ENCODE measurements around the gene GNG10.

Gene GNG10

GRCh38 chr9:111646417-111646816, 15.0 kb upstream of the GNG10 start:
- no peak for TF ChIP-seq CTCF (IDR thresholded peaks at IDR 0.05; ENCODE audit: extremely low read depth, insufficient read depth, missing control alignments)

GRCh38 chr9:111648066-111648465, 13.3 kb upstream of the GNG10 start:
- no peak for DNase-seq (ENCODE audit: low spot score)
- in situ Hi-C loops (cut with MboI; ENCODE audit: low pct_unique_long_range_greater_than_20kb, low sequenced_read_pairs, unreplicated experiment): no loop called here
- no peak for TF ChIP-seq CTCF (IDR thresholded peaks at IDR 0.05; ENCODE audit: extremely low read depth, insufficient read depth, missing control alignments)

More at GRCh38 chr9:111646417-111646816, 15.0 kb upstream of the GNG10 start:
- in situ Hi-C loops (cut with MboI; ENCODE audit: low pct_unique_long_range_greater_than_20kb, low sequenced_read_pairs, unreplicated experiment): no loop called here
- DNase-seq (ENCODE audit: low spot score): no peak

- in situ Hi-C loops (cut with MboI; ENCODE audit: low pct_unique_long_range_greater_than_20kb, low sequenced_read_pairs, unreplicated experiment): no loop called here
- no peak for TF ChIP-seq CTCF (IDR thresholded peaks at IDR 0.05; ENCODE audit: extremely low read depth, insufficient read depth, missing control alignments)
- no peak for DNase-seq (ENCODE audit: low spot score)
These were observed 12.4 kb upstream of the GNG10 start for GRCh38 chr9:111649016-111649415.

- no peak for DNase-seq (ENCODE audit: low spot score)
- in situ Hi-C loops (cut with MboI; ENCODE audit: low pct_unique_long_range_greater_than_20kb, low sequenced_read_pairs, unreplicated experiment): no loop called here
- no peak for TF ChIP-seq CTCF (IDR thresholded peaks at IDR 0.05; ENCODE audit: extremely low read depth, insufficient read depth, missing control alignments)
These were observed 4.4 kb upstream of the GNG10 start for GRCh38 chr9:111657051-111657450.

DNA sequence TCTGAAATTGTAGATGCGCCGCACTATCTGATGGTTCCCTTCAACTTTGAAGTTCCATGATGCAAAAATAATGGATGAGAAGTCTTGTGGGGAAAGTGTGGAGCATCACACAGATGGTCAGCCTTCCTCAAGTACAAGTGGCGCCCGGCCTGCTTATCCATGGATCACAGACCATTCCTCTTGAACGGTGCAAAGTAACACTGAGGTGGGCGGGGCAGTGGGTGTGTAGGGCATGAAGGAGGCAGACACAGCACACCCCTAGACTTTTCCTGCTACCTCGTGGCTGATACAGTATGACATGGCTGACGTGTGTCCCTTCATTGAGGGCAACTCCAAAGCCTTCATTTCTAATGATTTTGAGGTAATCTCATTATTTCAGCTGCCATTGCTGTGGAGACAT, 2.5 kb upstream of the GNG10 start:
- no peak for DNase-seq (ENCODE audit: low spot score)
- in situ Hi-C loops (cut with MboI; ENCODE audit: low pct_unique_long_range_greater_than_20kb, low sequenced_read_pairs, unreplicated experiment): no loop called here
- no peak for TF ChIP-seq CTCF (IDR thresholded peaks at IDR 0.05; ENCODE audit: extremely low read depth, insufficient read depth, missing control alignments)

- in situ Hi-C loops (cut with MboI; ENCODE audit: low pct_unique_long_range_greater_than_20kb, low sequenced_read_pairs, unreplicated experiment): no loop called here
- no peak for DNase-seq (ENCODE audit: low spot score)
- TF ChIP-seq CTCF (IDR thresholded peaks at IDR 0.05; ENCODE audit: extremely low read depth, insufficient read depth, missing control alignments): no peak
These were observed 1.7 kb upstream of the GNG10 start for GRCh38 chr9:111659691-111660090.
